GM12875 (cell line): ENCODE results near the gene AFG3L2.

Source experiments
- H3K4me3 ChIP-seq: one replicate; pipeline ENCODE4 v1.5.1; 2011; ENCODE audit warnings: low read depth, low read length, control low read depth
- TF ChIP-seq, protein P1 (sequence below): IDR thresholded peaks from 2 replicates; pipeline ENCODE4 v1.5.1; 2011; ENCODE audit warnings: low read depth, mild to moderate bottlenecking, control low read depth, inconsistent platforms, low read length, moderate library complexity, borderline replicate concordance; ENCODE audit not compliant: insufficient read depth

Gene AFG3L2

DNA sequence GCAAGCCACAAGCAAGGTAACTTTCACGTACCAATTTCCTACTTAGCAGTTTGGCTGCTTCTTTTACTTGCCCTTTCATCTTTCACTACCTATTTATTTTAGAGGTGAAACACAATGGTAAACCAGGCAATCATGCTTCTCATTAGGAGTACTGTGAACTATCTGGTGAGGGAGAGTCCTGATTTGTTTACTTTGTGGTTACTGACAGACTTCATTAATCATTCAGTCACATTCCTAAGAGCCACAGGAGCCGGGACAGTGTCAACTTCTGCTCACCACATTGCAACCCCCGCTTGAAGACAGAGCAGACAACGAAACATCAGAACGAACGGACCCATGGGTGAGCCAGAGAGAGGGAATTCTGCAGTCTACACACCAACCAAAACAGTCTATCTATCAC is 40.1 kb downstream of the AFG3L2 start:
- no peak overlapping the region for H3K4me3 ChIP-seq
- TF ChIP-seq, protein P1, sequence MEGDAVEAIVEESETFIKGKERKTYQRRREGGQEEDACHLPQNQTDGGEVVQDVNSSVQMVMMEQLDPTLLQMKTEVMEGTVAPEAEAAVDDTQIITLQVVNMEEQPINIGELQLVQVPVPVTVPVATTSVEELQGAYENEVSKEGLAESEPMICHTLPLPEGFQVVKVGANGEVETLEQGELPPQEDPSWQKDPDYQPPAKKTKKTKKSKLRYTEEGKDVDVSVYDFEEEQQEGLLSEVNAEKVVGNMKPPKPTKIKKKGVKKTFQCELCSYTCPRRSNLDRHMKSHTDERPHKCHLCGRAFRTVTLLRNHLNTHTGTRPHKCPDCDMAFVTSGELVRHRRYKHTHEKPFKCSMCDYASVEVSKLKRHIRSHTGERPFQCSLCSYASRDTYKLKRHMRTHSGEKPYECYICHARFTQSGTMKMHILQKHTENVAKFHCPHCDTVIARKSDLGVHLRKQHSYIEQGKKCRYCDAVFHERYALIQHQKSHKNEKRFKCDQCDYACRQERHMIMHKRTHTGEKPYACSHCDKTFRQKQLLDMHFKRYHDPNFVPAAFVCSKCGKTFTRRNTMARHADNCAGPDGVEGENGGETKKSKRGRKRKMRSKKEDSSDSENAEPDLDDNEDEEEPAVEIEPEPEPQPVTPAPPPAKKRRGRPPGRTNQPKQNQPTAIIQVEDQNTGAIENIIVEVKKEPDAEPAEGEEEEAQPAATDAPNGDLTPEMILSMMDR: no peak

DNA sequence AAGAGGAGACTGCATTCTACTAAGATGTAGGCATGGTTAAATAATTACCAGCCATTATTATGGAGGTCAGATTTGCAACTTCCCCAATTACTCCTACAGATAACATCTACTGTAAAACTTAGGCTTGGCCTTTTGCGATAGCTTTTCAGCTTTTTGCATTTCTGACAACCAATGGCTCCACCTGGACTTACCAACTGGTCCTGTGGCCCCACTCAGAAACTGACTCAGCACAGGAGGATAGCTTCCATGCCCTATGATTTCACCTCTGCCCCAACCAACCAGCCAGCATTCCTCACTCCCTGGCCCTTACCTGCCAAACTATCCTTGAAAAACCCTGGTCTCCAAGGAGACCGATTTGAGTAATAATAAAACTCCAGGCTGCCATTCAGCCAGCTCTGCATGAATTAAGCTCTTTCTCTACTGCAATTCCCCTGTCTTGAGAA is 40.8 kb downstream of the AFG3L2 start:
- TF ChIP-seq, protein P1: no peak
- no peak overlapping the region for H3K4me3 ChIP-seq

DNA sequence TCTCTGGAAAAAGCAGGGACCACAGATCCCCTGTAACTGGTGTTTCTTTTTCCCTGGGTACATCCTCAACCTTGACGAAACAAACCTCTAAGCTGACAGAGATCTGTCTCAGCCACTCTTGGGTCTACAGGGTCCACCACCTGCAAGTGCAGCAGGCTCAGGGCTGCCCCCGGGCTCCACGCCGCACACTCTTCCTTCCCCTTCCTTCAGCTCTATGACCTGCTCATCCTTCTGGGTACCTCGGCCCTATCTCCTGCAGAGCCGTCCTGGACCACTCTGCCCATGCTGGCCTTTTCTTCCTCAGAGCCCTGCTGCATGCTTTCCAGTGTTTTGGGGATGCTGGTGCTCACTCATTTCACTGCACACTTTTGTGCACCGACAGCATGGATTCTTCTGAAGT is 41.5 kb downstream of the AFG3L2 start:
- H3K4me3 ChIP-seq: no peak overlapping the region
- TF ChIP-seq, protein P1: no peak

DNA sequence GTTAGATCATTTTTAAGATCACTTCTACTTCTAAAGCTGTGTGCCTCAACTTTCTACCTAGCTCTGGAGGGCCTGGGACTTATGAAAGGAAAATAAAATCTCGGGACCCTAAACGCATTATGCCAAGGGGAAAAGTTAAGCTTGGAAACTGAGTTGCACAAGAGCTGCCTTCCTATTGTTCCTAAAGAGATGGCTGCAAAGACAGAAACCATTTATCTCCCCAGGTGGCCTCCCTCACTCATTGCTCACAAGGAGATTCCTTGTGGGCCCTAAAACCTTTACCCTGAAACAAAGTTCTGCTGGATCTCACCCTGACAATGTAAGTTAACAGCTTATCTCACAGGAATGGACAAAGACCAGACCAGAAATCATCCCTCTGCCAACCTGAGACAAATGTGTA is 42.2 kb downstream of the AFG3L2 start:
- TF ChIP-seq, protein P1: no peak
- H3K4me3 ChIP-seq: no peak overlapping the region

DNA sequence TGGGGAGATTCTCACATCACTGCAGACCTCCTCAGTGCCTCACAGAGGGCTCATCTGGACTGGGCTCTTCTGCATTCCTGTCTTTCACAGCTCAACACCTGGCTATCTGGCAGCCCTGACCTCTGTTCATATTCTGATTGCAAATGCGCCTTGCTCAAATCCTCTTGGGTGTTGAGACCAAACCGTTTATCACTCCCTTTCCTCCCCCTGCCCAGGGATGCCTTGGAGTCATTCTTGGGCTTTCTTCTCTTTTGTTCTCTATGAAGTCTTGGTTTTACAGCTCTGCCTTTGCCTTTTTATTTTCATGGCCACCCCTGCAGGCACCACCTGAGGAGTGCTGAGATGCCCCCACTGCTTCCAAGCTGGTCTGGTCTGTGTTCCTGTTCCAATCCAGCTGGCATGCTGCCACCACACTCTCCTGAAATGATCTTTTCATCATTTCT is 42.6 kb downstream of the AFG3L2 start:
- TF ChIP-seq, protein P1: no peak
- H3K4me3 ChIP-seq: no peak overlapping the region

DNA sequence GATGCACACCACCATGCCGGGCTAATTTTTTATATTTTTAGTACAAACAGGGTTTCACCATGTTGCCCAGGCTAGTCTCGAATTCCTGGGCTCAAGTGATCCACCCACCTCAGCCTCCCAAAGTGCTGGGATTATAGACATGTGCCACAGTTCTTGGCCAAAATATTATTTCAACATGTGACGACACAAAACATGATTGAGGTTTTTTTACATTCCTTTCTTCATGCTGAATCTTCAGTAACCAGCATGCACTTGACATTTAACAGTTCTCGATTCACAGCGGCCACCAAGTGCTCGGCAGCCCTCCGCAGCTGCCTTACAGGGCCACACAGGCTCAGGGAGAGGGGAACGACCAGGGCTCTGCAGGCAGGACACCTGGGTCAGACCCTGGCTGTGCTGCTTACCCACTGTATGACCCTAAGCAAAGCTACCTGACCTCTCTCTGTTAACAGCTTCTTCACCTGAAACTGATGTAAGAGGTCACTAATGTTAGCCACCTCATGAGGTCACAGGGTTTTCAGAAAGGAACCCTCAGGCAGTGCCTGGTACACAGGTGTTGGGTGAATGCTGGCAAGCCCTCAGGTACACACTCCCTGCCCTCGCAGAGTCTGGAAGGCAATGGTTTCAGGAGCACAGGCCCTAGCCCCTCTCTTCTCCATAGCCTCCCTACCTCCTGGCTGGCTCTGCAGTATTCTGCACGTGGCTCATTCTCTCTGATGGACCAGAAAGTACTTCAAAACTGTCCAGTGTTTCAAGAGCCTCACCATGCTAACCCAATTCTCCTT is 43.3 kb downstream of the AFG3L2 start:
- no peak overlapping the region for H3K4me3 ChIP-seq
- TF ChIP-seq, protein P1: no peak

DNA sequence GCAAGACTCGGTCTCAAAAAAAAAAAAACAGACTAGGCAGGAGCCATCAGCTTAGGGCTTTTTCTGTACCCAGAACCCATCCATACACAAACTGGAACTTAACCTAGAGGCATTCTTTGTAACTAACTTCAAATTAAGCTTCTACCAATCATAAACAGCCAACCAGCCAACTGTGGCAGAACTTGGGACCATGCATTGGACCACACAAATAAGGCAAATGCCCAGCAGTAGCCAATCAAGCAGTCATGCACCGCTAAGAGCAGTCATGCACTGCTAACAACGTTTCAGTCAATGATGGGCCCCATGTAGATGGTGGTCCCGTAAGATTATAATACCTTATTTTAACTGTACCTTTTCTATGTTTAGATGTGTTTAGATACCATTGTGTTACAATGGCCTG is 46.3 kb downstream of the AFG3L2 start:
- no peak overlapping the region for H3K4me3 ChIP-seq
- TF ChIP-seq, protein P1: no peak
